Limb (tissue), 2 donors: ENCODE data around the gene ALPK3.

ENCODE experiments used
- DNase-seq, 2 donors: peaks; one replicate each; pipeline ENCODE4 v3.0.0-alpha.2; 2016; ENCODE audit errors: extremely low spot score in 2 of 2

ALPK3 gene

GRCh38 chr15:84797212-84797611, 19.9 kb upstream of the ALPK3 start:
- no peak for DNase-seq

GRCh38 chr15:84797801-84798200, 19.4 kb upstream of the ALPK3 start:
- DNase-seq = no peak

- no peak for DNase-seq
These were observed 18.7 kb upstream of the ALPK3 start for GRCh38 chr15:84798436-84798946.

GRCh38 chr15:84799511-84800187, 17.5 kb upstream of the ALPK3 start:
- no peak for DNase-seq

- DNase-seq = no peak
These were observed 16.8 kb upstream of the ALPK3 start for GRCh38 chr15:84800365-84800806.

- DNase-seq = no peak
These were observed 12.9 kb upstream of the ALPK3 start for GRCh38 chr15:84804005-84804900.

GRCh38 chr15:84805221-84805620, 11.9 kb upstream of the ALPK3 start:
- DNase-seq = no peak

- no peak for DNase-seq
These were observed 9.9 kb upstream of the ALPK3 start for GRCh38 chr15:84807228-84807627.

- no peak for DNase-seq
These were observed 6.9 kb upstream of the ALPK3 start for GRCh38 chr15:84810073-84810840.

GRCh38 chr15:84811151-84811550, 6.0 kb upstream of the ALPK3 start:
- no peak for DNase-seq

GRCh38 chr15:84811828-84812227, 5.3 kb upstream of the ALPK3 start:
- DNase-seq = no peak

- no peak for DNase-seq
These were observed 4.3 kb upstream of the ALPK3 start for GRCh38 chr15:84812842-84813241.

GRCh38 chr15:84813435-84813834, 3.7 kb upstream of the ALPK3 start:
- no peak for DNase-seq

GRCh38 chr15:84813931-84814330, 3.2 kb upstream of the ALPK3 start:
- DNase-seq = no peak

GRCh38 chr15:84814916-84815315, 2.2 kb upstream of the ALPK3 start:
- DNase-seq = no peak

- no peak for DNase-seq
These were observed 418 bp downstream of the ALPK3 start for GRCh38 chr15:84817466-84818081.

GRCh38 chr15:84818261-84819131, 1.3 kb downstream of the ALPK3 start:
- no peak for DNase-seq

GRCh38 chr15:84819291-84819768, 2.2 kb downstream of the ALPK3 start:
- DNase-seq = no peak

GRCh38 chr15:84819791-84820190, 2.6 kb downstream of the ALPK3 start:
- no peak for DNase-seq

GRCh38 chr15:84821501-84822021, 4.4 kb downstream of the ALPK3 start:
- DNase-seq = no peak
